ENCODE measurements around the gene DGCR2. TPM values are rescaled to one million over a fixed set of nuclear protein-coding genes. Genes with fewer than 3 reads are reported as not detected.
"Not testable (repeated sequence)": the region's sequence is repeated elsewhere in the genome, so short reads cannot be mapped to it uniquely, and the experiment has no call there.

Gene DGCR2
- total and polyA plus RNA-seq, 11 donors, result 26.0 to 53.3 (median 41.2) TPM

DNA sequence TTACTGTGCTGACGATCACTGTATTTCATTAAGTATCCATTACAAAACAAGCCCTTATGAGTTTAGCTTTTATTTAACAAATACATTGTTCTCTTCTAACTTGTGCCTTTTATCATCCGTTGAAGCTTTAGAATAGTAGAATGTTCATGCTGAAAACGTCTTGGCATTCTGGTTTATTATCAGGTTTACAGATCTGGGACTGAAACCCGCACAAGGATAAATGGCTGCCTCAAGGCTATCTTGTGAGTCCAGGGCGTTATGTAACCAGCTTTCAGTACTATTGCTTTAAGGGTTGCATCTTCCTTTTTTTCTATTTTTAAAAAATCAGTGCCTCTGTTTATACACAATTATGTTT, 119.6 kb downstream of the DGCR2 start:
- Histone ChIP-seq H3K4me3 (no peak overlapping the region), H3K9me3 (no peaks in the 10 kb centered on the region), H3K27ac (no peak overlapping the region), H3K27me3 (peaks cover 0 to 33% (median 3%) of the 10 kb centered on the region in 9 donors), H3K36me3 (no peaks in the 10 kb centered on the region), H3K4me1 (no peaks in the 10 kb centered on the region)
- TF ChIP-seq, protein P1, sequence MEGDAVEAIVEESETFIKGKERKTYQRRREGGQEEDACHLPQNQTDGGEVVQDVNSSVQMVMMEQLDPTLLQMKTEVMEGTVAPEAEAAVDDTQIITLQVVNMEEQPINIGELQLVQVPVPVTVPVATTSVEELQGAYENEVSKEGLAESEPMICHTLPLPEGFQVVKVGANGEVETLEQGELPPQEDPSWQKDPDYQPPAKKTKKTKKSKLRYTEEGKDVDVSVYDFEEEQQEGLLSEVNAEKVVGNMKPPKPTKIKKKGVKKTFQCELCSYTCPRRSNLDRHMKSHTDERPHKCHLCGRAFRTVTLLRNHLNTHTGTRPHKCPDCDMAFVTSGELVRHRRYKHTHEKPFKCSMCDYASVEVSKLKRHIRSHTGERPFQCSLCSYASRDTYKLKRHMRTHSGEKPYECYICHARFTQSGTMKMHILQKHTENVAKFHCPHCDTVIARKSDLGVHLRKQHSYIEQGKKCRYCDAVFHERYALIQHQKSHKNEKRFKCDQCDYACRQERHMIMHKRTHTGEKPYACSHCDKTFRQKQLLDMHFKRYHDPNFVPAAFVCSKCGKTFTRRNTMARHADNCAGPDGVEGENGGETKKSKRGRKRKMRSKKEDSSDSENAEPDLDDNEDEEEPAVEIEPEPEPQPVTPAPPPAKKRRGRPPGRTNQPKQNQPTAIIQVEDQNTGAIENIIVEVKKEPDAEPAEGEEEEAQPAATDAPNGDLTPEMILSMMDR (IDR thresholded peaks at IDR 0.05), result no peak
- TF ChIP-seq POLR2A (IDR thresholded peaks at IDR 0.05), result no peak
- DNase-seq (no peak), ATAC-seq (no peak)
- intact Hi-C loops (cut with DNase I), result loop anchor here in 1 of 10 donors (5.0 kb wide), 1 partner anchor 50 kb away; no protein-coding TSS in a partner anchor
- 60 to 70% (median 66%) methylated on average over 5 of the region's 5 CpGs for WGBS, 4 donors

DNA sequence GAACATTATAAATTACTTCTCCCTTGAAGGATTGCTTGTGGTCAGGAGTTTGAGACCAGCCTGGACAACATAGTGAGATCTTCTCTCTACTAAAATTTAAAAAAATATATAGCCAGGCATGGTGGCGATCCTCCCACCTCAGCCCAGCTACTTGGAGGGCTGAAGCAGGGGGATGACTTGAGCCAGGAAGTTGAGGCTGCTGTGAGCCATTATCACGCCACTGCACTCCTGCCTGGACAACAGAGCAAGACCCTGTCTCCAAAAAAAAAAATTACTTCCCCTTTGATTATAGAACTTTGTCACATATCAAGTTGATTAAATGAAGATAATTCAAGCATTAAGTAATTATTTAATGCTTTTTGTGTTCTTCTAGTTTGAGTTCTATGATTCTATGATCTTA, 121.0 kb downstream of the DGCR2 start:
- no peak for ATAC-seq
- peaks cover 0 to 47% (median 12%) of the 10 kb centered on the region in 9 donors for H3K27me3 ChIP-seq
- no peak for DNase-seq
- 73 to 85% (median 84%) methylated on average over 2 of the region's 2 CpGs for WGBS, 4 donors
- H3K36me3 ChIP-seq, result no peaks in the 10 kb centered on the region
- TF ChIP-seq, protein P1 (IDR thresholded peaks at IDR 0.05), result no peak
- TF ChIP-seq POLR2A (IDR thresholded peaks at IDR 0.05), result no peak
- H3K27ac ChIP-seq, result no peak overlapping the region
- H3K9me3 ChIP-seq, result no peaks in the 10 kb centered on the region
- no peaks in the 10 kb centered on the region for H3K4me1 ChIP-seq
- H3K4me3 ChIP-seq, result no peak overlapping the region
- intact Hi-C loops (cut with DNase I), result loop anchor here in 1 of 10 donors (5.0 kb wide), 1 partner anchor 51 kb away; no protein-coding TSS in a partner anchor

DNA sequence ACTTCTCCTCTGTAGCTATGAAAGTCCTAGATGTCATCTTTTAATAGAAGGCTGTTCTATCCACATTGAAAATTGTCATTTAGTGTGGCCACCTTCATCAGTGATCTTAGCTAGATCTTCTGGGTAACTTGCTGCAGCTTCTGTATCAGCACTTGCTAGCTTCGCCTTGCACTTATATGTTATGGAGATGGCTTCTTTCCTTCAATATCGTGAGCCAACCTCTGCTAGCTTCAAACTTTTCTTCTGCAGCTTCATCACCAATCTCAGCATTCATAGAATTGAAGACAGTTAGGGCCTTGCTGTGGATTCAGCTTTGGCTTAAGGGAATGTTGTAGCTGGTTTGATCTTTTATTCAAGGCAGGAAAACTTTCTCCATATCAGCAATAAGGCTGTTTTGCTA, 122.1 kb downstream of the DGCR2 start:
- H3K9me3 ChIP-seq, H3K4me3 ChIP-seq, DNase-seq, H3K27ac ChIP-seq, H3K4me1 ChIP-seq, H3K36me3 ChIP-seq, ATAC-seq: not testable (repeated sequence)
- intact Hi-C loops (cut with DNase I), result loop anchor here in 1 of 10 donors (5.0 kb wide), 1 partner anchor 52 kb away; no protein-coding TSS in a partner anchor
- WGBS, 4 donors, result 86 to 94% (median 92%) methylated on average over 2 of the region's 2 CpGs
- H3K27me3 ChIP-seq, result peaks cover 0 to 50% (median 12%) of the 10 kb centered on the region in 9 donors

DNA sequence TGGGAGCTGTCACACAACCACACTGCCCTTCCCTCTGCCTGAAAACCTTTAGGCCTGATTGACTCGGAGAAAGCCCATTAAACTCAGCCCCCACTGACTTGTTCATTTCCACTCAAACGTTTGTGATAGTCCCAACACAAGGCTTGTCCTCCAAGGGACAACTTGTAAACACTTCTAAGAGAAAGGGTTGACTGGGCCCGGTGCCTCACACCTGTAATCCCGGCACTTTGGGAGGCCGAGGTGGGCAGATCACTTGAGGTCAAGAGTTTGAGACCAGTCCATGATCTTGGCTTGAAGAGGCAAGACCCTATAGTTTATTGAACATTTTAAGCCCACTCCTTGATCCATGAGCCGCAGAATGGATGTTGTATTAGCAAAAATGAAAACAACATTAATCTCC, 122.8 kb downstream of the DGCR2 start:
- ATAC-seq, result no peak
- Histone ChIP-seq H3K27ac (no peak overlapping the region), H3K27me3 (peaks cover 0 to 57% (median 12%) of the 10 kb centered on the region in 9 donors), H3K9me3 (no peaks in the 10 kb centered on the region), H3K4me1 (no peaks in the 10 kb centered on the region), H3K4me3 (no peak overlapping the region), H3K36me3 (no peaks in the 10 kb centered on the region)
- TF ChIP-seq POLR2A (IDR thresholded peaks at IDR 0.05), result no peak
- TF ChIP-seq, protein P1 (IDR thresholded peaks at IDR 0.05), result no peak
- intact Hi-C loops (cut with DNase I), result loop anchor here in 1 of 10 donors (10.0 kb wide), 1 partner anchor 75 kb away; no protein-coding TSS in a partner anchor
- 75 to 81% (median 79%) methylated on average over 6 of the region's 6 CpGs for WGBS, 4 donors
- no peak for DNase-seq

DNA sequence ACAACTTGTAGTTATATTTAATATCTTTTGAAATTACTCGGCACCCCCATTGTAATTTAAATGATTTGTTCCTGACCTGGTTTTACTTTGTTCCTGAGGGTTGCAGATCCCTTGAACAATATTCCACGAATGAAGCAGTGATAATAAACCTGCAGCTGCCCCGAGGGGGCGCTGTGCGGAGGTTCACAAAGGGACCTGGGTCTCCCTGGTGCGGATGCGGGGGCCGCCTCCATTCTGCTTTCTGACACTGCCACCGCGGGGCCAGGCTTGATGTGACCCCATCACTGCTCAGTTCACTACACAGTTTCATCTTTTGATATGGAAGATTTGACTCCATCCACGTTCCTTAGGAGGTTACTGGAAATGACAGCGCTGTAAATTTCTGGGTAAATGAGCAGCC, 123.2 kb downstream of the DGCR2 start:
- Histone ChIP-seq H3K4me1 (no peaks in the 10 kb centered on the region), H3K27me3 (peaks cover 0 to 59% (median 12%) of the 10 kb centered on the region in 9 donors), H3K9me3 (no peaks in the 10 kb centered on the region), H3K27ac (no peak overlapping the region), H3K36me3 (no peaks in the 10 kb centered on the region), H3K4me3 (no peak overlapping the region)
- ATAC-seq, result no peak
- 17 to 24% (median 20%) methylated on average over 11 to 12 of the region's 12 CpGs for WGBS, 4 donors
- TF ChIP-seq POLR2A (IDR thresholded peaks at IDR 0.05), result no peak
- TF ChIP-seq, protein P1 (IDR thresholded peaks at IDR 0.05), result peak in 4 of 12 donors; percentile 6 to 22 (median 12)
- DNase-seq, result no peak
- intact Hi-C loops (cut with DNase I), result loop anchor here in 1 of 10 donors (10.0 kb wide), 1 partner anchor 76 kb away; no protein-coding TSS in a partner anchor

All from heart left ventricle (tissue), 16 donors.